H9 (cell line): Measurements from ENCODE around the gene NUAK2. TPM values are rescaled to one million over a fixed set of nuclear protein-coding genes. Genes with fewer than 3 reads are reported as not detected.
A peak's percentile ranks its signal among the peaks of the same experiment; 100 is the strongest.

Experiments used
- DNase-seq: peaks from one replicate; pipeline ENCODE4 v3.0.0-alpha.2; 2017
- H2AFZ ChIP-seq: one replicate; pipeline ENCODE4 v1.6.1; 2013; ENCODE audit warnings: mild to moderate bottlenecking, low read length, control low read depth, moderate library complexity
- H2AK5ac ChIP-seq: 2 replicates; pipeline ENCODE4 v1.6.1; 2013; ENCODE audit warnings: low read length, control low read depth, mixed read lengths; ENCODE audit not compliant: insufficient read length
- H2BK120ac ChIP-seq: one replicate; pipeline ENCODE4 v1.6.1; 2013; ENCODE audit warnings: low read depth, mild to moderate bottlenecking, low read length, control low read depth, inconsistent platforms; ENCODE audit not compliant: poor library complexity, severe bottlenecking
- H2BK12ac ChIP-seq: 2 replicates; pipeline ENCODE4 v1.6.1; 2013; ENCODE audit warnings: low read length, control low read depth, mixed read lengths, low read depth; ENCODE audit not compliant: insufficient read length
- H2BK15ac ChIP-seq: 2 replicates; pipeline ENCODE4 v1.6.1; 2013; ENCODE audit warnings: low read depth, low read length, control low read depth
- H2BK20ac ChIP-seq: one replicate; pipeline ENCODE4 v1.6.1; 2013; ENCODE audit warnings: low read depth, mild to moderate bottlenecking, low read length, control low read depth, inconsistent platforms; ENCODE audit not compliant: poor library complexity, severe bottlenecking
- H2BK5ac ChIP-seq: 2 replicates; pipeline ENCODE4 v1.6.1; 2013; ENCODE audit warnings: low read length, control low read depth, mixed read lengths; ENCODE audit not compliant: insufficient read length
- H3K14ac ChIP-seq: 2 replicates; pipeline ENCODE4 v1.6.1; 2013; ENCODE audit warnings: low read length, control low read depth; ENCODE audit not compliant: insufficient read depth
- H3K18ac ChIP-seq: 2 replicates; pipeline ENCODE4 v1.6.1; 2013; ENCODE audit warnings: low read depth, mild to moderate bottlenecking, mixed read lengths, low read length, control low read depth; ENCODE audit not compliant: insufficient read length
- H3K23ac ChIP-seq: 2 replicates; pipeline ENCODE4 v1.6.1; 2013; ENCODE audit warnings: low read length, control low read depth, mixed read lengths, low read depth; ENCODE audit not compliant: insufficient read length
- H3K23me2 ChIP-seq: 2 replicates; pipeline ENCODE4 v1.6.1; 2013; ENCODE audit warnings: low read depth, mild to moderate bottlenecking, mixed read lengths, low read length, control low read depth; ENCODE audit not compliant: insufficient read length, poor library complexity, severe bottlenecking
- H3K27ac ChIP-seq: 2 replicates; pipeline ENCODE4 v1.5.1; 2013; ENCODE audit warnings: low read length, control low read depth, mixed read lengths, low read depth; ENCODE audit not compliant: insufficient read length
- H3K27me3 ChIP-seq: 2 replicates; pipeline ENCODE4 v1.6.1; 2013; ENCODE audit warnings: low read length, control low read depth, inconsistent platforms; ENCODE audit not compliant: insufficient read depth
- H3K4ac ChIP-seq: 2 replicates; pipeline ENCODE4 v1.6.1; 2013; ENCODE audit warnings: low read depth, mild to moderate bottlenecking, control low read depth, inconsistent platforms, low read length, moderate library complexity
- H3K4me1 ChIP-seq: 2 replicates; pipeline ENCODE4 v1.6.1; 2013; ENCODE audit warnings: low read length, control low read depth, inconsistent platforms; ENCODE audit not compliant: insufficient read depth
- H3K4me2 ChIP-seq: 2 replicates; pipeline ENCODE4 v1.6.1; 2013; ENCODE audit warnings: low read length, control low read depth, mixed read lengths; ENCODE audit not compliant: insufficient read length, insufficient read depth
- H3K56ac ChIP-seq: 2 replicates; pipeline ENCODE4 v1.6.1; 2013; ENCODE audit warnings: low read depth, mild to moderate bottlenecking, mixed read lengths, low read length, control low read depth; ENCODE audit not compliant: insufficient read length
- H3K79me1 ChIP-seq: 2 replicates; pipeline ENCODE4 v1.6.1; 2013; ENCODE audit warnings: low read depth, mild to moderate bottlenecking, moderate library complexity, low read length, control low read depth, inconsistent platforms; ENCODE audit not compliant: insufficient read depth, poor library complexity, severe bottlenecking
- H3K79me2 ChIP-seq: 2 replicates; pipeline ENCODE4 v1.6.1; 2013; ENCODE audit warnings: low read length, control low read depth, inconsistent platforms; ENCODE audit not compliant: insufficient read depth
- H3K9ac ChIP-seq: 2 replicates; pipeline ENCODE4 v1.6.1; 2013; ENCODE audit warnings: low read length, control low read depth, mixed read lengths; ENCODE audit not compliant: insufficient read length; ENCODE audit errors: extremely low read depth
- H3K9me3 ChIP-seq: one replicate; pipeline ENCODE4 v1.6.1; 2013; ENCODE audit warnings: low read depth, low read length, inconsistent platforms; ENCODE audit not compliant: control insufficient read depth
- H3T11ph ChIP-seq: one replicate; pipeline ENCODE4 v1.6.1; 2013; ENCODE audit warnings: mild to moderate bottlenecking, low read length, control low read depth, inconsistent platforms
- H4K20me1 ChIP-seq: one replicate; pipeline ENCODE4 v1.6.1; 2013; ENCODE audit not compliant: control insufficient read depth, insufficient read length, insufficient read depth
- H4K5ac ChIP-seq: 2 replicates; pipeline ENCODE4 v1.6.1; 2013; ENCODE audit warnings: low read depth, mild to moderate bottlenecking, mixed read lengths, low read length, control low read depth; ENCODE audit not compliant: insufficient read length
- H4K8ac ChIP-seq: replicated peaks from 2 replicates; pipeline ENCODE4 v1.6.1; 2013; ENCODE audit warnings: low read length, control low read depth, mixed read lengths, low read depth; ENCODE audit not compliant: insufficient read length
- H4K91ac ChIP-seq: 2 replicates; pipeline ENCODE4 v1.6.1; 2013; ENCODE audit warnings: low read depth, mild to moderate bottlenecking, moderate library complexity, mixed read lengths, low read length, control low read depth; ENCODE audit not compliant: insufficient read length
- H3K27ac Mint-ChIP-seq, 3 experiments: 2 replicates in 2 of 3; 3 replicates in 1 of 3; pipeline ENCODE4 v1.8.0; 2020 to 2021; ENCODE audit warnings: mixed read lengths in 3 of 3, mild to moderate bottlenecking in 1 of 3, moderate library complexity in 1 of 3
- H3K27me3 Mint-ChIP-seq: 2 replicates; pipeline ENCODE4 v1.8.0; 2021; ENCODE audit warnings: low read depth, mild to moderate bottlenecking, moderate library complexity, mixed read lengths
- H3K36me3 Mint-ChIP-seq, 3 experiments: 2 replicates in 2 of 3; 3 replicates in 1 of 3; pipeline ENCODE4 v1.8.0; 2020 to 2021; ENCODE audit warnings: low read depth in 3 of 3, mixed read lengths in 3 of 3; ENCODE audit not compliant: insufficient read depth in 1 of 3
- H3K4me1 Mint-ChIP-seq, 2 experiments: 2 replicates each; pipeline ENCODE4 v1.8.0; 2020; ENCODE audit warnings: mixed read lengths in 2 of 2
- H3K4me3 Mint-ChIP-seq, 2 experiments: 2 replicates in 1 of 2; 3 replicates in 1 of 2; pipeline ENCODE4 v1.8.0; 2020 to 2021; ENCODE audit warnings: mild to moderate bottlenecking in 2 of 2, mixed read lengths in 2 of 2, moderate library complexity in 1 of 2
- H3K9me3 Mint-ChIP-seq, 2 experiments: 2 replicates in 1 of 2; 3 replicates in 1 of 2; pipeline ENCODE4 v1.8.0; 2020; ENCODE audit warnings: mild to moderate bottlenecking in 2 of 2, mixed read lengths in 2 of 2, moderate library complexity in 1 of 2
- CTCF ChIP-seq: fragments of 200-600 bp; sonication (generic); conservative IDR thresholded peaks from 3 replicates; pipeline ENCODE4 v1.8.0; 2021; ENCODE audit warnings: antibody characterized with exemption, mild to moderate bottlenecking
- WGBS: extraction: QIAGEN DNeasy Blood & Tissue Kit; methylation state at CpG from one replicate; pipeline ENCODE4 v1.1.7; 2013; ENCODE audit warnings: missing lambda C conversion rate, low lambda C conversion rate, mixed read lengths; ENCODE audit not compliant: insufficient read length; ENCODE audit errors: extremely low coverage; 5-methylcytosine and 5-hydroxymethylcytosine counted together
- total RNA-seq: library from RNA; stranded (reverse); gene quantifications from 2 replicates; pipeline ENCODE4 v1.2.1, GENCODE V29; 2021

Gene NUAK2
- total RNA-seq, 1 experiment from 2014 or later: 15.4 TPM

GRCh38 chr1:205332015-205332791 lies 10.7 kb upstream of the NUAK2 start:
- H3K79me2 ChIP-seq: no peaks in the 10 kb centered on the region
- H2BK12ac ChIP-seq: no peak overlapping the region
- peaks cover 14% of the 10 kb centered on the region for H3K27me3 Mint-ChIP-seq
- no peak overlapping the region for H4K8ac ChIP-seq
- no peak overlapping the region for H4K5ac ChIP-seq
- H3K14ac ChIP-seq: no peak overlapping the region; the same call in 1 of the 2 replicates
- H3K23ac ChIP-seq: no peak overlapping the region
- H3K9ac ChIP-seq: no peak overlapping the region
- TF ChIP-seq CTCF: no peak
- no peak overlapping the region for H4K91ac ChIP-seq
- no peaks in the 10 kb centered on the region for H3K36me3 Mint-ChIP-seq
- peaks cover 11 to 17% of the 10 kb centered on the region in 2 experiments for H3K4me1 Mint-ChIP-seq
- H3K27ac ChIP-seq: no peak overlapping the region
- H2BK15ac ChIP-seq: no peak overlapping the region
- no peaks in the 10 kb centered on the region for H4K20me1 ChIP-seq
- H3K23me2 ChIP-seq: no peaks in the 10 kb centered on the region
- peak overlapping the region; percentile 52 for H2AK5ac ChIP-seq
- H3K27ac Mint-ChIP-seq: no peak overlapping the region; a peak in 1 of 7 replicates
- no peak for DNase-seq
- no peak overlapping the region for H3K56ac ChIP-seq
- H3K79me1 ChIP-seq: no peaks in the 10 kb centered on the region
- no peaks in the 10 kb centered on the region for H3K27me3 ChIP-seq
- no peaks in the 10 kb centered on the region for H3K9me3 Mint-ChIP-seq
- no peak overlapping the region for H2AFZ ChIP-seq
- H3T11ph ChIP-seq: no peak overlapping the region
- H3K4me1 ChIP-seq: peaks cover 8% of the 10 kb centered on the region
- H2BK20ac ChIP-seq: no peak overlapping the region
- H3K9me3 ChIP-seq: no peaks in the 10 kb centered on the region
- no peak overlapping the region; the same call in 1 of the 2 replicates for H3K4ac ChIP-seq
- H2BK5ac ChIP-seq: no peak overlapping the region
- H3K4me3 Mint-ChIP-seq: no peak overlapping the region
- WGBS: no CpG with 5 or more reads among the region's 11 CpGs
- no peak overlapping the region for H3K18ac ChIP-seq
- H2BK120ac ChIP-seq: no peak overlapping the region
- H3K4me2 ChIP-seq: no peak overlapping the region
